Measurements from ENCODE around the gene VASH1.
"Not testable (repeated sequence)": the region's sequence is repeated elsewhere in the genome, so short reads cannot be mapped to it uniquely, and the experiment has no call there.

Gene VASH1

GRCh38 chr14:76727901-76728300 is 33.4 kb upstream of the VASH1 start:
- no peaks in the 10 kb centered on the region for H3K4me1 Mint-ChIP-seq (ENCODE audit: low read depth)

DNA sequence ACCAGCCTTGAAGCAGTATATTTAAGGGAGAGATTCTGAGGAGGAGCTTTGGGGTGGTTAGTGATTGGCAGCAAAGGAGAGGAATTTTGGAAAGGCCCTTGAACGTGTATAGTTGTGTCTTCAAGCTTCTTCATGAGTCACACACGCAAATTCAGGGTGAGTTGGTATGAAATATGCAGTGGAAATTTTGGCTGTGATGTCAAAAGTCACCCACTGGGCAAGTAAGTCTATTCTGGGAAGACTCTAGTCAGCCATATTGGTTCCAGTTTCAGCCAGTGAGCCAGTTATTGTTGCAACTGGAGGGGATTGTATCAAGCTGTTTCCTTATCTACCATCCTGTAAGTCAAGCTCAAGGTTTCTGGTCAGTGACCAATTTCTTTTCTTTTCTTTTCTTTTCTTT is 32.0 kb upstream of the VASH1 start:
- H3K36me3 Mint-ChIP-seq: no peaks in the 10 kb centered on the region
- H3K9me3 Mint-ChIP-seq (ENCODE audit: low read depth): no peaks in the 10 kb centered on the region
- H3K27me3 Mint-ChIP-seq: peaks cover 13% of the 10 kb centered on the region
- no peak overlapping the region for H3K27ac Mint-ChIP-seq
- no peaks in the 10 kb centered on the region for H3K4me1 Mint-ChIP-seq (ENCODE audit: low read depth)
- H3K4me3 Mint-ChIP-seq: no peak overlapping the region

More at GRCh38 chr14:76727901-76728300, 33.4 kb upstream of the VASH1 start:
- Mint-ChIP-seq H3K36me3 (no peaks in the 10 kb centered on the region), H3K27me3 (peaks cover 15% of the 10 kb centered on the region), H3K9me3 (ENCODE audit: low read depth) (no peaks in the 10 kb centered on the region), H3K27ac (no peak overlapping the region), H3K4me3 (no peak overlapping the region)

GRCh38 chr14:76729953-76730505 is 31.2 kb upstream of the VASH1 start:
- no peak overlapping the region for H3K4me3 Mint-ChIP-seq
- no peaks in the 10 kb centered on the region for H3K4me1 Mint-ChIP-seq (ENCODE audit: low read depth)

DNA sequence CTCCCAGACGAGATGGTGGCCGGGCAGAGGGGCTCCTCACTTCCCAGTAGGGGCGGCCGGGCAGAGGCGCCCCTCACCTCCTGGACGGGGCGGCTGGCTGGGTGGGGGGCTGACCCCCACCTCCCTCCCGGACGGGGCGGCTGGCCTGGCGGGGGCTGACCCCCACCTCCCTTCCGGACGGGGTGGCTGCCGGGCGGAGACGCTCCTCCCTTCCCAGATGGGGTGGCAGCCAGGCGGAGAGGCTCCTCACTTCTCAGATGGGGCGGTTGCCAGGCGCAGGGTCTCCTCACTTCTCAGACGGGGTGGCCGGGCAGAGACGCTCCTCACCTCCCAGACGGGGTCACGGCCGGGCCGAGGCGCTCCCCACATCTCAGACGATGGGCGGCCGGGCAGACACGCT is 26.8 kb upstream of the VASH1 start:
- H3K4me1 Mint-ChIP-seq (ENCODE audit: low read depth); H3K4me3 Mint-ChIP-seq; H3K9me3 Mint-ChIP-seq (ENCODE audit: low read depth); H3K27ac Mint-ChIP-seq; H3K36me3 Mint-ChIP-seq: not testable (repeated sequence)
- peaks cover 17% of the 10 kb centered on the region for H3K27me3 Mint-ChIP-seq

More at GRCh38 chr14:76729953-76730505, 31.2 kb upstream of the VASH1 start:
- peaks cover 11% of the 10 kb centered on the region for H3K27me3 Mint-ChIP-seq
- H3K36me3 Mint-ChIP-seq: no peaks in the 10 kb centered on the region
- H3K9me3 Mint-ChIP-seq (ENCODE audit: low read depth): no peaks in the 10 kb centered on the region
- no peak overlapping the region for H3K27ac Mint-ChIP-seq

- Mint-ChIP-seq H3K36me3 (peaks cover 9% of the 10 kb centered on the region), H3K9me3 (ENCODE audit: low read depth) (peaks cover 12% of the 10 kb centered on the region), H3K27ac (no peak overlapping the region), H3K4me3 (no peak overlapping the region), H3K27me3 (peaks cover 12% of the 10 kb centered on the region), H3K4me1 (ENCODE audit: low read depth) (no peaks in the 10 kb centered on the region)
Measured at GRCh38 chr14:76736514-76736913, 24.8 kb upstream of the VASH1 start.

GRCh38 chr14:76741074-76741473 is 20.2 kb upstream of the VASH1 start:
- H3K4me3 Mint-ChIP-seq: no peak overlapping the region
- H3K27ac Mint-ChIP-seq: no peak overlapping the region
- H3K9me3 Mint-ChIP-seq (ENCODE audit: low read depth): peaks cover 12% of the 10 kb centered on the region
- peaks cover 22% of the 10 kb centered on the region for H3K27me3 Mint-ChIP-seq
- H3K4me1 Mint-ChIP-seq (ENCODE audit: low read depth): no peaks in the 10 kb centered on the region
- peaks cover 11% of the 10 kb centered on the region for H3K36me3 Mint-ChIP-seq

GRCh38 chr14:76742185-76742584 is 19.1 kb upstream of the VASH1 start:
- Mint-ChIP-seq H3K36me3 (peaks cover 11% of the 10 kb centered on the region), H3K9me3 (ENCODE audit: low read depth) (peaks cover 12% of the 10 kb centered on the region), H3K27me3 (peaks cover 22% of the 10 kb centered on the region), H3K4me1 (ENCODE audit: low read depth) (no peaks in the 10 kb centered on the region), H3K4me3 (no peak overlapping the region), H3K27ac (no peak overlapping the region)

- H3K4me1 Mint-ChIP-seq (ENCODE audit: low read depth): no peaks in the 10 kb centered on the region
- H3K27me3 Mint-ChIP-seq: peaks cover 19% of the 10 kb centered on the region
- H3K4me3 Mint-ChIP-seq: no peak overlapping the region
- peaks cover 12% of the 10 kb centered on the region for H3K9me3 Mint-ChIP-seq (ENCODE audit: low read depth)
- peaks cover 11% of the 10 kb centered on the region for H3K36me3 Mint-ChIP-seq
- no peak overlapping the region for H3K27ac Mint-ChIP-seq
Measured at GRCh38 chr14:76742966-76743365, 18.3 kb upstream of the VASH1 start.

GRCh38 chr14:76752744-76753143 is 8.5 kb upstream of the VASH1 start:
- no peaks in the 10 kb centered on the region for H3K27me3 Mint-ChIP-seq
- H3K4me3 Mint-ChIP-seq: no peak overlapping the region
- H3K9me3 Mint-ChIP-seq (ENCODE audit: low read depth): no peaks in the 10 kb centered on the region
- H3K4me1 Mint-ChIP-seq (ENCODE audit: low read depth): no peaks in the 10 kb centered on the region
- no peak overlapping the region for H3K27ac Mint-ChIP-seq
- H3K36me3 Mint-ChIP-seq: no peaks in the 10 kb centered on the region

DNA sequence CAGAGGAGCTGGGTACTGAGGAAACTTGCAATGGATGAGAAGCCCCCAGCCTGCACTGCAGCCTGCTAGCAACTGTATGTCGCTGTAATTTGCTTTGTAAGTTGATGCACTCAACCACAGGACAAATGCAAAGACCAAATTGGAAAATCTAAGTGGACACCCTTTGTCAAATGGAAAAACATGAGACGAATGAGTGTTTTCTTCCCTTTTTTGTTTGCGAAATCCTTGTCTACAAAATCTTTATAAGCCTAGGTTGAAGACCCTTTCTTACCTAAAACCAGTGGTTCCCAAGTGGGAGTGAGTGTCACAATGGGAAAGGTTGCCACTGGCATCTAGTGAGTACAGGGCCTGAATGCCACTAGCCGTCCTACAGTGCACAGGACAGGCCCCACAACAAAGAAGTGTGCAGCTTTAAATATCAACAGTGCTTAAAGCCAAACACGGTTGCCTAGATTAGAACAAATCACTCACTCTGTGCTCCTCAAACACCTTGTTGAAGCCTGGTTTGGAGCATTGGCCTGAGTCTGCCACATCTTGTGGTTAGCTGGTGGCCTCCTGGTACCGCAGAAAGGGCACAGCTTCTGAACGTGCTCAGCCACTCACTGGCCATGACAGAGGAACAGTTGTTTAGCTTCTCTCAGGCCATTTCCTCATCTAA is 7.6 kb upstream of the VASH1 start:
- peaks cover 4% of the 10 kb centered on the region for H3K27me3 Mint-ChIP-seq
- no peaks in the 10 kb centered on the region for H3K9me3 Mint-ChIP-seq (ENCODE audit: low read depth)
- no peak overlapping the region for H3K4me3 Mint-ChIP-seq
- no peak overlapping the region for H3K27ac Mint-ChIP-seq
- H3K4me1 Mint-ChIP-seq (ENCODE audit: low read depth): no peaks in the 10 kb centered on the region
- no peaks in the 10 kb centered on the region for H3K36me3 Mint-ChIP-seq

GRCh38 chr14:76754586-76754985 is 6.7 kb upstream of the VASH1 start:
- Mint-ChIP-seq H3K27me3 (peaks cover 9% of the 10 kb centered on the region), H3K36me3 (no peaks in the 10 kb centered on the region), H3K4me1 (ENCODE audit: low read depth) (no peaks in the 10 kb centered on the region), H3K9me3 (ENCODE audit: low read depth) (no peaks in the 10 kb centered on the region), H3K4me3 (no peak overlapping the region), H3K27ac (no peak overlapping the region)

GRCh38 chr14:76755610-76756370 is 5.5 kb upstream of the VASH1 start:
- Mint-ChIP-seq H3K4me1 (ENCODE audit: low read depth) (no peaks in the 10 kb centered on the region), H3K4me3 (no peak overlapping the region), H3K36me3 (no peaks in the 10 kb centered on the region), H3K27ac (no peak overlapping the region), H3K27me3 (peaks cover 11% of the 10 kb centered on the region), H3K9me3 (ENCODE audit: low read depth) (no peaks in the 10 kb centered on the region)

GRCh38 chr14:76756371-76756750 is 4.9 kb upstream of the VASH1 start:
- Mint-ChIP-seq H3K4me1 (ENCODE audit: low read depth) (peaks cover 2% of the 10 kb centered on the region), H3K27me3 (peaks cover 11% of the 10 kb centered on the region), H3K9me3 (ENCODE audit: low read depth) (no peaks in the 10 kb centered on the region), H3K36me3 (no peaks in the 10 kb centered on the region), H3K27ac (no peak overlapping the region), H3K4me3 (no peak overlapping the region)

GRCh38 chr14:76759589-76759988 is 1.7 kb upstream of the VASH1 start:
- Mint-ChIP-seq H3K4me1 (ENCODE audit: low read depth) (peaks cover 5% of the 10 kb centered on the region), H3K27me3 (peaks cover 11% of the 10 kb centered on the region)

DNA sequence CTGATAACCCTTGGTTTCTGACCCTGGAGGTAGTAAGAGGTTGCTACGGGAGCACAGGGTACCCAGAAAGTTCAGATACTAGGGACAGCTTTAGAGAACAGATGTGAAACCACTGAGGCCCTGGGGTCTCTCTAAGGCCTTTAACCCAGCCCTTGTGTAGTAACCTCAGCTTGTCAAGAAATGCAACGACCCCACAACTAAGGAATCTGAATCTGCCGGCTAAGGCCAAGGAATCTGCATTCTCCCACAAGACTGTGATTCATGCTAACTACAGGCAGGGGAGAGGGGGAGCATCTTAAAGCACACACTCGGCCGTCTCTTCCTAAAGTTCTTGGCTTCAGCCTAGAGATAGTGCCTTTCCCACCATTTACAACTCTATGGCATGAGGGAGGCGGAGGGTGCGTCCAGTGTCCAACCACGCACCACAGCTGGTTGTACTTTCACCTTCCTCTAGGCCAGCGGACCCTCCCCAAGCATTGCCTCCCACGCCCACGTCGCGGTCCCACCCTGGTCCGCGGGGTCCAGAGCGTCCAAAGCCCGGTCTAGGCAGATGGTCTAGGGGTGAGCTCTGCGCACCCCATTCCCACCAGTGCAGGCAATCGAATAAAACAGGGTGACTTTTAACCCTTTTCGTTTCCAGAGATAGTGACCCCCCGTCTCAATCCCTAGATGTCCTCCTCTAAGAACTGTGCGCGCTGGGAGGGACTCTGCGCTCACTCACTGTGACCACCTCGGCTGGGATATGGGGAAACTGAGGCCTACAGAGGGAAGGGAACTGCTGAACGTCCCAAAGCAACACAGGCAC is 735 bp upstream of the VASH1 start:
- peak overlapping the region; percentile 34 for H3K27ac Mint-ChIP-seq
- H3K4me1 Mint-ChIP-seq (ENCODE audit: low read depth): peaks cover 5% of the 10 kb centered on the region
- H3K36me3 Mint-ChIP-seq: no peaks in the 10 kb centered on the region
- no peaks in the 10 kb centered on the region for H3K9me3 Mint-ChIP-seq (ENCODE audit: low read depth)
- peaks cover 11% of the 10 kb centered on the region for H3K27me3 Mint-ChIP-seq
- peak overlapping the region; percentile 77 for H3K4me3 Mint-ChIP-seq

More at GRCh38 chr14:76759589-76759988, 1.7 kb upstream of the VASH1 start:
- no peaks in the 10 kb centered on the region for H3K9me3 Mint-ChIP-seq (ENCODE audit: low read depth)
- H3K4me3 Mint-ChIP-seq: peak overlapping the region; percentile 77
- H3K27ac Mint-ChIP-seq: no peak overlapping the region
- no peaks in the 10 kb centered on the region for H3K36me3 Mint-ChIP-seq
